Posterior cingulate gyrus (tissue), 11 donors: ENCODE data around the gene DGKI.
A peak's percentile ranks its signal among the peaks of the same experiment; 100 is the strongest.

Experiments used
- DNase-seq, 10 donors: peaks; one replicate each; pipeline versions ENCODE4 v3.0.0 to v3.0.0-alpha.2; 2020 to 2021; ENCODE audit warnings: mixed read lengths in 3 of 10
- intact Hi-C: fragments of 100-400 bp; cut with DNase I; formaldehyde crosslinking; loops from one replicate; pipeline ENCODE4 v1.15.1; 2023

The DGKI gene

DNA sequence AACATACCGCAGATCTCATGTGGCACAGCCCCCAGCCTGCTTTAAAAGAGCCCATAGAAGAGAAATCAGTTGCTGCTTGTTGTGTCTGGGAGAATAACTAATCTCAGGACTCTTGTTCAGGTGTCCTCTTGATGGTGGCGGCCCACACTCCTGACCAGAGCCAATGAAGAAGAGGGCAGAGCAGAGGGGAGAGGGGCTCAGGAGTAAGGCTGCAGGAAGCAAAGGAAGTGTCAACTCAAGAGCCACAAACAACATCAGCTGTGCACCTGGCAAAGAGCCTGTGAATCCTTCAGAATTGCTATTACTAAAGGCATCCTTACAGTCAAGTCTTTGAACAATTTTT, 443.4 kb downstream of the DGKI start:
- peak in 1 of 10 donors; percentile 9 for DNase-seq
- intact Hi-C loops, result no loop called here

DNA sequence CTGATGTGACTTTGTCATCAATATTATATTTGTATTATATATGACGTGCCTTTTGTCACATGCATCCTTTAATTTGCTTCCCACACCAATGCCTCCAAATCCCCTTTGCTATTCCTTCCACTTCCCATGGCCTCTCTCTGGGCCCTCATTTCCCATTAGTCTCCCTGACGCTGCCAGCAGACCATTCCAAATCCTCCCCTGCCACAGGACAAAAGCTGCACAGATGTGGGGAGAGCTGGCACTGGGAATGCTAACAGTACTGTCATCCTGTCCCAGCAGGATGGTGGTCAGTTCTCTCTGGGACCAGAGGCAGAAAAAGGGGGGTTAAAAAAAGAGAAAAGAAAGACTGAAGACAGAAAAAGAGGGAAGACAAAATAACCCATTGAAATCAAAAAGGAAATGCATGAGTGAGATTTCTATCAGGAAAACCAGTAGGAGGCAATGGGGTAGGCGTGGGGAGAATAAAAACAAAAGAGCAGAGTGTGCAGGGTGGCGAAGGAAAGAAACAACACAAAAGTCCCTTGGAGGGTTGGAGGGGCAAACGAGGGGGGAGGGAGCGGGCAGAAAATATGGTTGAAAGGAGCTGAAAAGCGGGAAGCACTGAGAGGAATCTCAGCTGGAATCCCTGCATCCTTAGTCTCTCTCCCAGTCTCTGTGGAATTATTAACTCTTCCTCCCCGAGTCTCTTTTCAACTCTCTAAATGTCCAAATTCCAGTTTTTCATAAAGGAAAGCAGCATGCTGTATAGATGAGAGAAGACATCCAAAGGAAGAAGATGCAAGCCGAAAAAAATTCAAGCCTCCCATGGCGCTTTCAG, 444.0 kb downstream of the DGKI start:
- intact Hi-C loops, result no loop called here
- DNase-seq, result peak in 3 of 10 donors; percentile 15 to 81 (median 61)

- intact Hi-C loops, result no loop called here
- no peak for DNase-seq
These were observed 446.6 kb downstream of the DGKI start for GRCh38 chr7:137399827-137400823.

GRCh38 chr7:137396051-137396450, 450.7 kb downstream of the DGKI start:
- intact Hi-C loops, result no loop called here

DNA sequence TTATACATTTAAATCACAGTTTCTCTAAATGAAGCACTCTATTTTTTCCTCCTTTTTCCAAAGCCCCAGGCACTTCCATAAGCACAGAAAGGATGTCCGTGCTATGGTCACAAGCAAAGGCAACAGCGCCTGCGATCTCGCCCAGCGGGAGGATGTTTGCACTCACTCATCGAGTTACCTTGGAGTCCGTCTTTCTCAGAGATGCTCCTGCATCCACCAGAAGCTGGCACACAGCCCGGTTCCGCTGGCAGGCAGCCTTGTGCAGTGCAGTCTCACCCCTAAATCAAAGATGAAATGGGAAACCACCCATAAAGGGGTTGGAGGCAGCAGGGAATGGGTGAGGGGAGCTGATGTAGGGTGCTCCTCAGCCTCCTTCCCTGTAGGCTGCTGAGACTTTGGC, 451.4 kb downstream of the DGKI start:
- intact Hi-C loops, result no loop called here
- peak; percentile 53 to 93 (median 63) for DNase-seq

More at GRCh38 chr7:137396051-137396450, 450.7 kb downstream of the DGKI start:
- DNase-seq, result no peak

- no peak for DNase-seq
- intact Hi-C loops, result no loop called here
These were observed 453.2 kb downstream of the DGKI start for GRCh38 chr7:137393570-137393969.

GRCh38 chr7:137390076-137390475, 456.7 kb downstream of the DGKI start:
- DNase-seq, result no peak

DNA sequence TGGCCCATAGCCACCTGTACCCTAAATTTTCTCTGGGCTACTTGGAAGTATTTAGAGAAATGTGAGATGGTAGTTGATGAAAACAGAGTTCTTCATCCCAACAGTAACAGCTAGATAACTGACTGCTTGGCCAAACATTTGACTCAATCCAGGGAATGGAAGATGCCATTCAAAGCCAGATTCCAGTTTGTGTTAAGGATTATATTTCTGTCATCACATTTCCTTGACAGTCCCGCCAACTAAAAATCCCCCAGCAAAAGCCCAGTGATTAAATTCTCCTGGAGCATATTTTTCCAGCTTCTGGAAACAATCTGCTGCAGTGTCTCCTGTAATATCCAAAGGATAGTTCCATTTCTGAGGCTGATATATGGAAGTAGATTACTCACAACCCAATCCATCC, 457.9 kb downstream of the DGKI start:
- intact Hi-C loops, result no loop called here
- no peak for DNase-seq

More at GRCh38 chr7:137390076-137390475, 456.7 kb downstream of the DGKI start:
- intact Hi-C loops, result no loop called here

- DNase-seq, result no peak
- intact Hi-C loops, result no loop called here
These were observed 459.8 kb downstream of the DGKI start for GRCh38 chr7:137386966-137387365.

DNA sequence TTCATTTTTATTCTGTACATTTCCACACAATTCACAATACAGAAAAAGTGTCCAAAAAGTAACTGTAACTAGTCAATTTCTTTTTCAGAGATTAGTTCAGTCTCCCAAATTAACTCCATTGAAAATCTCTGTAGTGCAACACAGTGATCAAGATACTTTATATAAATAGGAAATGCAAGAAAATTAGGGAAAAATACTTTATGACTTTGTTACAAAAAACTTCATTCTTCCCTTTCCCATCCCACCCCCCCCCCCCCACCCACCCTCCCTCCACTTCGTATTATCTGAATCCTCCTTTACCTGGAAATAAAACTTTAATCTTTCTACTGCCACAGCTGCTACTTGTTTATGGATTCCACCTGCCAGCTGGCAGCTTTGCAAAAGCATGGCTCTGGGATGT, 465.7 kb downstream of the DGKI start:
- no peak for DNase-seq
- intact Hi-C loops, result no loop called here

- intact Hi-C loops, result no loop called here
These were observed 473.3 kb downstream of the DGKI start for GRCh38 chr7:137373507-137373906.

GRCh38 chr7:137371616-137372015, 475.2 kb downstream of the DGKI start:
- intact Hi-C loops, result no loop called here
- DNase-seq, result no peak

More at GRCh38 chr7:137373507-137373906, 473.3 kb downstream of the DGKI start:
- no peak for DNase-seq

GRCh38 chr7:137366995-137367394, 479.8 kb downstream of the DGKI start:
- intact Hi-C loops, result no loop called here
- DNase-seq, result no peak

DNA sequence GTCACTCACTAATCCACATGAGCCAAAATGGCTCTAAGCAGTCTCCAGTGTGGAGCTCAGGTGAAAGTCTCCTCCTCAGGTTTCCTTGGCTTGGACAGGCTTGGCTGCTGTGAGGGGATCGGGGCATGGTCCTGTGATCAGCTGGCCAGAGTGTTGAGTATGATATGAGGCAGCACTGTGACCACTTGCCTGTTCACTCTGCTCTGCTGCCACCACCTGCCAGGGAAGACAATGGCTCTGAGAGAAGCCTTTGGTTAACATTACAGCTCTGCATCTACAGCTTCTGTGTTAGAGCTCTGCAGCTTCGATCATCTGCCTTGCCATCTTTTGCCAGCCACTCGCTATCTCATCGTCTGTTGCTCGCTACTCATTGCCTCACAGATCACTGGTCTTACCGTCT, 483.1 kb downstream of the DGKI start:
- peak in 1 of 10 donors; percentile 15 for DNase-seq
- intact Hi-C loops, result no loop called here

GRCh38 chr7:137360087-137360679, 486.6 kb downstream of the DGKI start:
- intact Hi-C loops, result no loop called here
- no peak for DNase-seq

GRCh38 chr7:137354961-137355360, 491.8 kb downstream of the DGKI start:
- intact Hi-C loops, result no loop called here
- DNase-seq, result no peak

- intact Hi-C loops, result no loop called here
- DNase-seq, result peak in 6 of 10 donors; percentile 12 to 88 (median 56)
These were observed 492.4 kb downstream of the DGKI start for GRCh38 chr7:137354396-137354795.

GRCh38 chr7:137351941-137352340, 494.8 kb downstream of the DGKI start:
- no peak for DNase-seq
- intact Hi-C loops, result no loop called here

- no peak for DNase-seq
- intact Hi-C loops, result no loop called here
These were observed 500.9 kb downstream of the DGKI start for GRCh38 chr7:137345799-137346449.

DNA sequence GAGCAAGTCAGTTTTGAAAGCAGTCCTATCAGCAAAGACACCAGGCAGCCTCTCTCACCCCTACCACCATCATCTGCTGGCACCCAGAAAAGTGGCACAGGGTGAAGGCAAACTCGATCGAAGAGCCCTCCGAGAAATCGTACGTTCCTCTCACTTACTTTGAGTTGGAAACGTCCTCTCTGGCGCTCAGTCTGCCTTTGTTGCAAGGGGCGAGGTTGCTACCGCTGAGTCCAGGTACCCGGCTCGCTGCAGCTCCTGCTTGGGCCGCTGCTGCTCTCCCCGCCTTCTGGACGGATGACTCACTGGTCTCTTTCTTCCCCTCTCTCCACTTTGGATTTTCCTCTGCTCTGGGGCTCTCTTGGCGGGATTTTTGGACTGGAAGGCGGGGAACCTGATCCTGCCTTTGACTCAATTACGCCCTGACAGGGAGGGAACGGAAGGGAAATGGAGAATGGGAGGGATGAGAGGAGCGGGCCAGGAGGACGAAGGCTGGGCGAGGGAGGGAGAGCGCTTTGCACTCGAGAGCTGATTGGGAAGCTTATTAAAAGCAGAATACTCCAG, 503.4 kb downstream of the DGKI start, which contains the start of gene PTN:
PTN (minus strand) TSS at position 453 of the 561 bp plus-strand sequence. CDS start 88,760 bp downstream, outside the sequence.
- intact Hi-C loops, result loop anchor here (5.0 kb wide), 2 partner anchors 41 to 109 kb away; no protein-coding TSS in a partner anchor
- DNase-seq, result peak; percentile 28 to 90 (median 50)
